Activated naive CD4-positive, alpha-beta T cell treated with anti-CD3 and anti-CD28 coated beads, Interleukin-2, amount 50 U/mL, for 24 hours (primary cell): ENCODE measurements around the gene NAT10.
"Not testable (repeated sequence)": the region's sequence is repeated elsewhere in the genome, so short reads cannot be mapped to it uniquely, and the experiment has no call there.

ENCODE experiments used
- H3K27ac Mint-ChIP-seq: one replicate; pipeline ENCODE4 v1.8.0; 2021; ENCODE audit warnings: mild to moderate bottlenecking, mixed read lengths
- H3K27me3 Mint-ChIP-seq: one replicate; pipeline ENCODE4 v1.8.0; 2021; ENCODE audit warnings: mixed read lengths
- H3K36me3 Mint-ChIP-seq: one replicate; pipeline ENCODE4 v1.8.0; 2021; ENCODE audit warnings: mixed read lengths
- H3K4me1 Mint-ChIP-seq: one replicate; pipeline ENCODE4 v1.8.0; 2021; ENCODE audit warnings: mixed read lengths
- H3K4me3 Mint-ChIP-seq: one replicate; pipeline ENCODE4 v1.8.0; 2021; ENCODE audit warnings: mild to moderate bottlenecking, mixed read lengths
- H3K9me3 Mint-ChIP-seq: one replicate; pipeline ENCODE4 v1.8.0; 2021; ENCODE audit warnings: mixed read lengths

The NAT10 gene

DNA sequence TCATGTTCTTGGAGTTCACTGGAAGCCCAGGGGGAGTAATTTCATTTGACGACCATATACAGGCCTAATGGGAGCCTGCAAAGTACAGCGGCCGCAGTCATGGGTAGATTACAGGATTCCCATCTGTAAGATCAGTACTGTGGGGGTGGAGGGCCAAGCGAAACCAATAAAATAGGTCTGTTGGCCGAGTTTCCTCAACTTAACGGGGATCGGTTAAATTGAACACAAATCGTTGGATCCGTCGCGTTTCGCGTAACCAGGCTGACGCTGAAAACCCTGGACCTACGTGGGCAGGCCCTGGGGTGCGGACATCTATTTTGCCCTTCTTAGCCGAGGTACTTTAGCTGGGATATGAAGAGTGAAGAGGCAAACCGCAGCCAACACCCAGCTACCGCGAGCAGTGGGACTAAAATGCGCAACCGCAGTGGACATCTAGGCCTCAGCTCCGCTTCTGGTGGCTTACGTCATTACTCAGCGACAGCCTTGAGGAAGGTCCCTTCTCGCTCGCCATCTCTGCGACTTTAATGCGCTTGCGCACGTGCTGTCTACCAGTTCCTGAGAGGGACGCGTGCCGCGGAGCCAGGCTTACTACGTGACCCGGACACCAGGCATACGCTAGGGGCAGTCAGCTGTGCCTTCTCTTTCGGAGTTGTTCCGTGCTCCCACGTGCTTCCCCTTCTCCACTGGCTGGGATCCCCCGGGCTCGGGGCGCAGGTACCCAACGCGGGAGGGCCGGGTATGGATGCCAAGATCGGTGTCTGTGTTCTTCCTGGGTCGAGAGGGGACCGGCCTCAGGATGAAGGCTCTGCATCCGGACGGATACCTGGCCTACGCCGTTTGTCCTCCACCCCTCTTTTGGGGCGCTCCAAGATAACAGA, at the start of gene NAT10:
TSS of gene NAT10 (plus strand) at position 551 of the 878 bp plus-strand sequence. CDS start 2,597 bp downstream, outside the sequence.
- Mint-ChIP-seq H3K4me3 (peak within 1 kb of the TSS; percentile 98), H3K27me3 (no peaks in the 10 kb centered on the region), H3K4me1 (peaks cover 60% of the 10 kb centered on the region), H3K36me3 (peaks cover 20% of the 10 kb centered on the region), H3K27ac (peak within 1 kb of the TSS; percentile 96), H3K9me3 (no peaks in the 10 kb centered on the region)

DNA sequence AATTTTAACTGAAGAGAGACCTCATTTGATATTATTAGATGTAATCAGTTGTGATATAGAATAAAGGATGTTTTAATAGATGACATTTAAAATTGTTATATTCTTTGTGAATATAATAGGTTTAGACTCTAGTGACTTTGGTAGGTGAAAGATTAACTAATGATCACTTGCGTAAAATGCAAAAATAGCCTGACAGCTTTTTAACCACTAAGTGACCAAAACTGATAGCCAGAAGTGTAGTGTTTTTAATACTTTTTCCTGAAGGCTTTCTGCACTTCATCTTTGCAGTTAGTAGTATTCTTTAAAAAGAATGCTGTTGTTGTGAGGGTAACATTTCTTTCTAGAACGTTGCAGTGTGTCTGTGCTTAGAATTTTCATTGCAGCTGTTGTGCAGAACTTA, 48.8 kb upstream of the NAT10 start:
- Mint-ChIP-seq H3K9me3 (no peaks in the 10 kb centered on the region), H3K27me3 (no peaks in the 10 kb centered on the region), H3K4me3 (peak overlapping the region; percentile 51), H3K36me3 (peaks cover 13% of the 10 kb centered on the region), H3K4me1 (peaks cover 42% of the 10 kb centered on the region), H3K27ac (no peak overlapping the region)

DNA sequence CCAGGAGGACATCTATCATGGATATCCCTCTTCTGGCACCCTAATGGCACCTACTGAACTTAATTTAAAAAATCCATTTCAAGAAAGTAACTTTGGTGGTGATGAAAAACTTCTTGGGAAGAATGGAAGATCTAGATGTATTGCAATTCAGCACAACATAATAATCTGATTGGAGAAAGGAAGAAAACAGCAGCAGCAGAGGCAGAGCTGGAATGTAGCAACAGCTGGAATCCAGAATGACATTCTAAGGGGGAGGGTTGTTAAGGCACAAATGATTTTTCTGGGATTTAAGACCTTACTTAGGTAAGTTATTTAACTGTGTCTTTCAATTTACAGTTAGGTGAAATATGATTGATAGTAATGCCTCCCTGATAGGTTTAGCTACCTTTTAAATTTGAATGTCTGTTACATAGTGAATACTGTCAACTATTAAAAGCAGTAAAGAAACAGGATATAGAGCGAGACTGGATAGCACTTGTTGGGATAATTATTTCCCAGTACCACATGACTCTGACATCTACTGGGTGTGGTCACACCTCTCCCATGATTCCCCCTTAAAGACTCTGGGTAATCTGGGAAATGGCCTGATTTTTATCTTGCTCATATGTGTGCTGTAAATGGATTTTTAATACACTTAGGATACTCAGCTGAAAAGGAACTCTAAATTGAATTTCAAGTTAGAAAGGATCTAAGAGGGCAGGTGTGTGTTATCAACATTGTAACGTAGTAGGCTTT, 42.2 kb upstream of the NAT10 start:
- peak overlapping the region; percentile 35 for H3K4me3 Mint-ChIP-seq
- peaks cover 15% of the 10 kb centered on the region for H3K36me3 Mint-ChIP-seq
- no peaks in the 10 kb centered on the region for H3K27me3 Mint-ChIP-seq
- H3K4me1 Mint-ChIP-seq = peaks cover 75% of the 10 kb centered on the region
- peak overlapping the region; percentile 37 for H3K27ac Mint-ChIP-seq
- H3K9me3 Mint-ChIP-seq = no peaks in the 10 kb centered on the region

DNA sequence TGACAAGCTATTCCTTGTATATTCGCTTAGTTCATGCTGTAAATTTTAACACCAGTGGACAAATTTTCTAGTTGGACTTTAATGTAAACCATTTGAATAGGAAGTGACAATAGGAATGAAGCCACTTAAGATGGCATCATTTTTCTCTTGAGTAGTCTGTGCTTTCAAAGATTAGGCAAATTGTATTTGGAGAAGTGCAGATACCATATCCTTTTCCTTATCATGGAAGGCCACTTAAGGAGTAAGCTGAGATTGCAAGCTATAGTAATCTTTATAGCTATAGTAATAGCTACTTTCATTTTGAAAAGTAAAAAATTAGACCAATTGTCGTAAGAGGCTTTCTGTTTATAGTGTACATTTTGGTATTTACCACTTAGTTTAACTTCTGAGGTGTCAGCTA, 41.1 kb upstream of the NAT10 start:
- no peaks in the 10 kb centered on the region for H3K9me3 Mint-ChIP-seq
- peaks cover 71% of the 10 kb centered on the region for H3K4me1 Mint-ChIP-seq
- H3K36me3 Mint-ChIP-seq = peaks cover 12% of the 10 kb centered on the region
- no peak overlapping the region for H3K27ac Mint-ChIP-seq
- peak overlapping the region; percentile 47 for H3K4me3 Mint-ChIP-seq
- no peaks in the 10 kb centered on the region for H3K27me3 Mint-ChIP-seq

DNA sequence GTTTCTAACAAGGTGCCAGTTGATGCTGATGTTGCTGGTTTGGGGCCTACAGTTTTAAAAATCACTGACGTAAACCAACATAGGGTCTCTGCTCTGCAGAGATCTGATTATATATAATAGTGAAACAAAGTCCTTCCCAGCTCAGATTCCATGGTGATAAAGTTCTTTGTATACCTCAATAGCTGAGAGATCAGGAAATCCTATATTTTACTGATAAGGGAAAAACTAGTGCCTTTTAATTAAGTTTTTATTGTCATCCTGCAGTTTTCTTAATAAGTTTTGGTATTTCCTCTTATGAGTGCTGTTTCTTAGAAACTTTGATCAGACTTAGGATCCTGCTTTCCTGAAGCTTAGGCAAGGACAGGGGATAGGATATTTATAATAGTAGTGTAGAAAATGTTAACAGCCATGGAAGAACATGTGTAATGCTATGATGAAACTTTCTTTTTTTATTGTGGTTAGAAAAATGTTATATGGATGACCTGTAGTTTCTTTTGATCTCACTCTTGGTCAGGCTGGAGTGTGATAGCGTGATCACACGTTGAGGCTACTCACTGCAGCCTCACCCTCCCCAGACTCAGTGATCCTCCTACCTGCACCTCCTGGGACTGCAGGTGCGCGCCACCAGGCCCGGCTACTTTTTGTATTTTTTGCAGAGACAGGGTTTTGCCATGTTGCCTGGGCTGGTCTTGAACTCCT, 39.8 kb upstream of the NAT10 start:
- no peak overlapping the region for H3K4me3 Mint-ChIP-seq
- H3K4me1 Mint-ChIP-seq = peaks cover 72% of the 10 kb centered on the region
- H3K9me3 Mint-ChIP-seq = no peaks in the 10 kb centered on the region
- peaks cover 9% of the 10 kb centered on the region for H3K36me3 Mint-ChIP-seq
- no peak overlapping the region for H3K27ac Mint-ChIP-seq
- no peaks in the 10 kb centered on the region for H3K27me3 Mint-ChIP-seq

GRCh38 chr11:34066766-34067165, 38.7 kb upstream of the NAT10 start:
- not testable (repeated sequence) for H3K9me3 Mint-ChIP-seq, H3K4me3 Mint-ChIP-seq, H3K36me3 Mint-ChIP-seq, H3K27ac Mint-ChIP-seq, H3K27me3 Mint-ChIP-seq
- H3K4me1 Mint-ChIP-seq = peaks cover 80% of the 10 kb centered on the region

GRCh38 chr11:34067383-34068065, 37.9 kb upstream of the NAT10 start:
- H3K36me3 Mint-ChIP-seq = peaks cover 5% of the 10 kb centered on the region

DNA sequence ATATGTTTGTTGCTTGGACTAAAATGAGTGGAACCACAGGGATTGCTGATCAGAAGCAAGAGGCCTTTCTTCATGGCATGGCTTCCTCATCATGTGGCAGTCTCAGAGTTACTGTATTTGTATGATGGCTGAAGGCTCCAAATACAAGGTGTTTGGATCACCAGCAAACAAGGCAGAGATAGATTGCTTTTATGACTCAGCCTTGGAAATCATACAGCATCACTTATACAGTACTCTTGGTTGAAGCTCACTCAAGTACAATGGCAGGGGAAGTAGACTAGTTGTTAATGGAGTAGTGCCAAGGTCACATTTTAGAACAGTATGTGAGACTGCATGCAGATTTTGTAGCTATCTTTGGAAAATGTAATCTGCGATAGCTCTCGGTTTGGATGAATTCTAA, 37.3 kb upstream of the NAT10 start:
- H3K27ac Mint-ChIP-seq = peak overlapping the region; percentile 5
- H3K27me3 Mint-ChIP-seq = no peaks in the 10 kb centered on the region
- no peaks in the 10 kb centered on the region for H3K9me3 Mint-ChIP-seq
- H3K36me3 Mint-ChIP-seq = peaks cover 5% of the 10 kb centered on the region
- no peak overlapping the region for H3K4me3 Mint-ChIP-seq
- peaks cover 77% of the 10 kb centered on the region for H3K4me1 Mint-ChIP-seq

More at GRCh38 chr11:34067383-34068065, 37.9 kb upstream of the NAT10 start:
- Mint-ChIP-seq H3K27ac (peak overlapping the region; percentile 5), H3K4me1 (peaks cover 79% of the 10 kb centered on the region), H3K27me3 (no peaks in the 10 kb centered on the region), H3K4me3 (no peak overlapping the region), H3K9me3 (no peaks in the 10 kb centered on the region)

- H3K36me3 Mint-ChIP-seq, H3K27ac Mint-ChIP-seq, H3K27me3 Mint-ChIP-seq, H3K4me3 Mint-ChIP-seq, H3K9me3 Mint-ChIP-seq: not testable (repeated sequence)
- peaks cover 76% of the 10 kb centered on the region for H3K4me1 Mint-ChIP-seq
Measured at GRCh38 chr11:34071306-34071705, 34.1 kb upstream of the NAT10 start.

GRCh38 chr11:34072041-34072440, 33.4 kb upstream of the NAT10 start:
- Mint-ChIP-seq H3K4me1 (peaks cover 73% of the 10 kb centered on the region), H3K27ac (no peak overlapping the region), H3K27me3 (no peaks in the 10 kb centered on the region), H3K9me3 (no peaks in the 10 kb centered on the region), H3K4me3 (no peak overlapping the region), H3K36me3 (peaks cover 4% of the 10 kb centered on the region)

DNA sequence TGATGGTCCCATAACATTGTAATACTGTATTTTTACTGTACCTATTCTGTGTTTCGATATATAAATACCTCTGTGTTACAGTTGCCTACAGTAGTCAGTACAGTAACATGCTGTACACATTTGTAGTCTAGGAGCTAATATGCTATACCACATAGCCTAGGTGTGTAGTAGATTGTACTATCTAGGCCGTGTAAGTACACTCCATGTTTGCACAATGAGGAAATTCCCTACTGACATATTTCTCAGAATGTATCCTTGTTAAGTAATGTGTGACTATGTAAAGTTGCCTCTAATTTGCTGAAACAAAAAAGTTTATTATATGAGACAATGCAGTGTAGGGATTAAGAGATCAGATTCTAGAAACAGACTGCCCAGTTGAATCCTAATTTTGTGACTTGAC, 32.6 kb upstream of the NAT10 start:
- H3K4me3 Mint-ChIP-seq = no peak overlapping the region
- H3K9me3 Mint-ChIP-seq = no peaks in the 10 kb centered on the region
- H3K27ac Mint-ChIP-seq = no peak overlapping the region
- H3K4me1 Mint-ChIP-seq = peaks cover 75% of the 10 kb centered on the region
- peaks cover 7% of the 10 kb centered on the region for H3K36me3 Mint-ChIP-seq
- no peaks in the 10 kb centered on the region for H3K27me3 Mint-ChIP-seq

- H3K36me3 Mint-ChIP-seq = peaks cover 12% of the 10 kb centered on the region
- H3K4me3 Mint-ChIP-seq = no peak overlapping the region
- peak overlapping the region; percentile 63 for H3K27ac Mint-ChIP-seq
- H3K9me3 Mint-ChIP-seq = no peaks in the 10 kb centered on the region
- H3K4me1 Mint-ChIP-seq = peaks cover 73% of the 10 kb centered on the region
- no peaks in the 10 kb centered on the region for H3K27me3 Mint-ChIP-seq
Measured at GRCh38 chr11:34074391-34074790, 31.0 kb upstream of the NAT10 start.

- Mint-ChIP-seq H3K36me3 (peaks cover 14% of the 10 kb centered on the region), H3K9me3 (no peaks in the 10 kb centered on the region)
Measured at GRCh38 chr11:34075178-34075820, 30.1 kb upstream of the NAT10 start.

GRCh38 chr11:34080609-34081008, 24.8 kb upstream of the NAT10 start:
- Mint-ChIP-seq H3K4me1 (peaks cover 35% of the 10 kb centered on the region), H3K9me3 (no peaks in the 10 kb centered on the region), H3K27me3 (no peaks in the 10 kb centered on the region), H3K36me3 (peaks cover 21% of the 10 kb centered on the region), H3K4me3 (no peak overlapping the region), H3K27ac (no peak overlapping the region)

More at GRCh38 chr11:34075178-34075820, 30.1 kb upstream of the NAT10 start:
- no peak overlapping the region for H3K4me3 Mint-ChIP-seq
- H3K27me3 Mint-ChIP-seq = no peaks in the 10 kb centered on the region
- peaks cover 64% of the 10 kb centered on the region for H3K4me1 Mint-ChIP-seq
- H3K27ac Mint-ChIP-seq = no peak overlapping the region

- Mint-ChIP-seq H3K27me3 (no peaks in the 10 kb centered on the region), H3K4me3 (no peak overlapping the region), H3K9me3 (no peaks in the 10 kb centered on the region), H3K36me3 (peaks cover 22% of the 10 kb centered on the region), H3K4me1 (peaks cover 17% of the 10 kb centered on the region), H3K27ac (peak overlapping the region; percentile 83)
Measured at GRCh38 chr11:34084637-34085036, 20.8 kb upstream of the NAT10 start.
